Thoracic aorta (tissue), 2 donors: ENCODE measurements around the gene RAB6B. TPM values are rescaled to one million over a fixed set of nuclear protein-coding genes. Genes with fewer than 3 reads are reported as not detected.

ENCODE experiments used
- ATAC-seq: fragments of 150-250 bp; one replicate; pipeline ENCODE4 v1.8.0; 2017; ENCODE audit warnings: low read depth; ENCODE audit not compliant: insufficient number of reproducible peaks, low FRiP score
- DNase-seq: peaks from one replicate; pipeline ENCODE4 v3.0.0-alpha.2; 2020; ENCODE audit warnings: low spot score
- H3K27ac ChIP-seq, 2 donors: fragments of 200-600 bp; sonication (generic); 1 replicate in 1 of 2; 2 replicates in 1 of 2; pipeline ENCODE4 v1.5.1; 2016; ENCODE audit warnings: mild to moderate bottlenecking in 2 of 2, moderate library complexity in 2 of 2
- H3K27me3 ChIP-seq: fragments of 200-600 bp; sonication (generic); replicated peaks from 2 replicates; pipeline ENCODE4 v1.6.0; 2016; ENCODE audit warnings: mild to moderate bottlenecking; ENCODE audit not compliant: insufficient read depth
- H3K36me3 ChIP-seq: fragments of 200-600 bp; sonication (generic); one replicate; pipeline ENCODE4 v1.5.1; 2016
- H3K4me1 ChIP-seq, 2 donors: fragments of 200-600 bp; sonication (generic); 1 replicate in 1 of 2; 2 replicates in 1 of 2; pipeline versions ENCODE4 v1.5.1 to v1.6.0; 2016; ENCODE audit warnings: low read depth in 2 of 2, mild to moderate bottlenecking in 1 of 2; ENCODE audit not compliant: control insufficient read depth in 1 of 2
- H3K4me3 ChIP-seq: fragments of 200-600 bp; sonication (generic); 2 replicates; pipeline ENCODE4 v1.5.1; 2016; ENCODE audit warnings: mild to moderate bottlenecking
- H3K9me3 ChIP-seq: fragments of 200-600 bp; sonication (generic); 2 replicates; pipeline ENCODE4 v1.5.1; 2016
- total RNA-seq, 2 donors: library from RNA; depleted of rRNA; stranded (reverse); fragments of >200 nt; gene quantifications; one replicate each; pipeline versions ENCODE4 v1.1.0 to v1.2.3, GENCODE V29; 2016
- TF ChIP-seq, protein P1 (sequence below): fragments of 200-600 bp; sonication (generic); IDR thresholded peaks from one replicate; pipeline ENCODE4 v1.5.1; 2019; ENCODE audit warnings: antibody characterized with exemption

RAB6B gene
- total RNA-seq, 2 donors from 2014 or later, result 0.27 to 4.0 TPM

DNA sequence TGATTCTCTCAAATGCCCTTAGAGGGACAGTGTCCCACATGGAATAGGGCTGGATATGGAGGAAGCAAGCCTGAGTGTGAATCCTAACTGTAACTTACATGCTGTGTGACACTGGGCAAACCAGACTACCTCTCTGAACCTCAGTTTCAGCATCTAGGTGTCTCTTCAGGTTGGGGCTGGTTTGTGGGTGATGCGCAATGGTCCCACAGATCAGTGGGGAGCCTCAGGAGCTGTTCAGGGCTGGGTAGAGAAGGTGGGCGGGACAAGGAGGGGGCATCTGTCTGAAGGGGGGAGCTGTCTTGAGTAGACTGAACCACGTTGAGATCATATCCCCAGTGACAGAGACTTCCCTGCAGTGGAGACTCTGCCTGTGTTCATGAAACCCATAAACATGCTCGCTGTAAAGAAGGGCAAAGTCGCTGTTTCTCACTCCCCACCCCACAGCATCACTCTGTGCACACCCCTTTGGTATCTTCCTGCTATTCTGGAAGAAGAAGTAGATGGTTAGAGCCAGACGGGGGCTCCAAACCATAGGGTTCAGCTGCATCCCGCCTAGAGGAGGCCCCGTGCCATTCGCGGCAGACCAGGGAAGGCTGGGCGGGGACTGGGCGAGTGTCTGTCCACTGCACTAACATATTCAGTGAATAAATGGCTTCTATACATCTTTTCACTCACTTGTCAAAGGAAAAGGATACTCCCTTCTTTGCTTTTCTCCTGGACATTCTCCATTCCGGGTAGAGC lies 61.6 kb downstream of the RAB6B start:
- Histone ChIP-seq H3K9me3 (no peaks in the 10 kb centered on the region), H3K36me3 (peaks cover 6% of the 10 kb centered on the region), H3K27ac (no peak overlapping the region), H3K4me1 (peaks cover 0 to 3% of the 10 kb centered on the region in 2 donors), H3K4me3 (no peak overlapping the region), H3K27me3 (no peaks in the 10 kb centered on the region)
- TF ChIP-seq, protein P1, sequence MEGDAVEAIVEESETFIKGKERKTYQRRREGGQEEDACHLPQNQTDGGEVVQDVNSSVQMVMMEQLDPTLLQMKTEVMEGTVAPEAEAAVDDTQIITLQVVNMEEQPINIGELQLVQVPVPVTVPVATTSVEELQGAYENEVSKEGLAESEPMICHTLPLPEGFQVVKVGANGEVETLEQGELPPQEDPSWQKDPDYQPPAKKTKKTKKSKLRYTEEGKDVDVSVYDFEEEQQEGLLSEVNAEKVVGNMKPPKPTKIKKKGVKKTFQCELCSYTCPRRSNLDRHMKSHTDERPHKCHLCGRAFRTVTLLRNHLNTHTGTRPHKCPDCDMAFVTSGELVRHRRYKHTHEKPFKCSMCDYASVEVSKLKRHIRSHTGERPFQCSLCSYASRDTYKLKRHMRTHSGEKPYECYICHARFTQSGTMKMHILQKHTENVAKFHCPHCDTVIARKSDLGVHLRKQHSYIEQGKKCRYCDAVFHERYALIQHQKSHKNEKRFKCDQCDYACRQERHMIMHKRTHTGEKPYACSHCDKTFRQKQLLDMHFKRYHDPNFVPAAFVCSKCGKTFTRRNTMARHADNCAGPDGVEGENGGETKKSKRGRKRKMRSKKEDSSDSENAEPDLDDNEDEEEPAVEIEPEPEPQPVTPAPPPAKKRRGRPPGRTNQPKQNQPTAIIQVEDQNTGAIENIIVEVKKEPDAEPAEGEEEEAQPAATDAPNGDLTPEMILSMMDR, result no peak
- DNase-seq (no peak), ATAC-seq (no peak)

DNA sequence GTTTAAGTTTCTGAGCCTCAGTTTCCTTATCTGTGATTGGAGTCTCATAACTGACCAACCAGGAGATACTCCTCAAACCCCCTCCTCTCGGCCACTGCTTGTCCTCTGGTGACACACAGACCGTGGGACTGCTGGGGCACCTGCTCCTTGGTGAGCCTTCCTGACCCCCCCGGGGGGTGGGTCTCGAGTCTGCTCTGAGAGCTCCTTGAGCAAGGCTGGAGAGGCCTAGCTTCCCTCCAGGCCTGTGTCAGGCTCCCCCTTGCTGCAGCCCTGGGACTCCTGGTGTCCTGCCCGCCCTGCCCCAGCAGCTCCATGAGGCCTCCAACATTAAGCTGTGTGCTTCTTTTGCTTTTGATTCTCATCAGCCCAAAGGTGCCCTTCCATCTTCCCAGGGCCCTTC lies 62.4 kb downstream of the RAB6B start:
- H3K9me3 ChIP-seq, result no peaks in the 10 kb centered on the region
- no peak for ATAC-seq

DNA sequence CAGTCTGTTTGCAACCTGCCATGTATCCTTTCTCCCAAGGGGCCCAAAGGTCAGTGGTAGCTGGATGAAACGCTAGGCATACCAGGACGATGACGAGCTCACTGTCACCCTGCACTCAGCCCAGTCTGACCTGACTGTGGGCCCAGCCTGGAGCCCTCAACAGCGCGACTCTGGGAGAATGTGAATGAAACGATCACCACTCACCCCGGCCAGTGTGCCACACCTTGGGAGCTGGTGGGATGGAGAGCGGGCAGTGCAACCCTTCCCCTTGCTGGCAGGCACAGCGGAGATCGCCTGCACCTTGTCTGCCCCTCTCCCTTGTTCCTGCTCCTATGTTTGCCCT lies 62.9 kb downstream of the RAB6B start:
- Histone ChIP-seq H3K9me3 (no peaks in the 10 kb centered on the region), H3K36me3 (peaks cover 6% of the 10 kb centered on the region), H3K27ac (no peak overlapping the region), H3K27me3 (no peaks in the 10 kb centered on the region), H3K4me1 (peaks cover 0 to 3% of the 10 kb centered on the region in 2 donors), H3K4me3 (no peak overlapping the region)
- TF ChIP-seq, protein P1, result no peak
- no peak for DNase-seq
- no peak for ATAC-seq

More for the DNA sequence above, 62.4 kb downstream of the RAB6B start:
- TF ChIP-seq, protein P1, result no peak
- no peak for DNase-seq
- Histone ChIP-seq H3K4me3 (no peak overlapping the region), H3K36me3 (peaks cover 6% of the 10 kb centered on the region), H3K27me3 (no peaks in the 10 kb centered on the region), H3K27ac (no peak overlapping the region), H3K4me1 (peaks cover 0 to 3% of the 10 kb centered on the region in 2 donors)

DNA sequence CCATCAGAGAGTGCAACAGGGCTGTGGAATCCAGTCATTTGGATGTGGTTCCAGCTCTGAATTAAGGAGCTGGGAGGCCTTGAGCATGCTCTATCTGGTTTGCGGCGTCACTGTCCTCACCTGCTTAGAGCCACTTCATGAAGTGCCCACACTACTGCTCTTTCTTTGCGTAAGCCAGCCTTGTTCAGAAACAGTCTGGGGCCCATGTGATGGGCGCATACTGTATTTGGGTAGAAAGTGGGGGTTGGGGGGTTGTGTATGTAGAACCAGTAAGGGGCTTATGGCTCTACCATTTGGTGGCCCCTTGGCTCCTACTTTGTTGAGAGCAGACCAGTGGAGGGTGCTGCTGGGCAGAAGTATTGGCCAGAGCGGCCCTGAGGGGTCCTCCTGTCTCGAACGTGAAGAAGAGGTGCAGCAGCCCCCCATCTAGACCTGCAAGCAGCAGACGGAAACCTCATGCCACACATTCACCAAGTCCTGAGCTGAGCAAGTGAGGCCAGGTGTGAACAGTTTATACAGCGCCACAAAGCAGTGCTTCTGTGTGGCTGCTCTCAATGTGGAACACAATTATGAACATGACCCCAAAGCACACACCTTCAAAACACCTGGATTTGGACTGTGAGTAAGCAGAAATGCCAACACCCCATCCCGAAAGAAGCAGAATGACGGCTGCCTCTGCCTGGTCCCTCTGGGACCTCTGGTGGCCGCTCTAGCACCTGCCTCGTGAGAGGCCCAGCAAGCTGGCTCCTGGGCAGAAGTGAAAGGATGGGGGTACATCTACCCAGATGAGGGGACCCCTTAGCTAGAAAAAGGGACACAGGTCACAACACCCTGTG lies 63.5 kb downstream of the RAB6B start:
- no peak overlapping the region for H3K27ac ChIP-seq
- no peak for ATAC-seq
- H3K9me3 ChIP-seq, result no peaks in the 10 kb centered on the region
- H3K4me1 ChIP-seq, result peaks cover 0 to 3% of the 10 kb centered on the region in 2 donors
- no peak overlapping the region for H3K4me3 ChIP-seq
- DNase-seq, result no peak
- TF ChIP-seq, protein P1, result no peak
- H3K36me3 ChIP-seq, result peaks cover 6% of the 10 kb centered on the region
- no peaks in the 10 kb centered on the region for H3K27me3 ChIP-seq

DNA sequence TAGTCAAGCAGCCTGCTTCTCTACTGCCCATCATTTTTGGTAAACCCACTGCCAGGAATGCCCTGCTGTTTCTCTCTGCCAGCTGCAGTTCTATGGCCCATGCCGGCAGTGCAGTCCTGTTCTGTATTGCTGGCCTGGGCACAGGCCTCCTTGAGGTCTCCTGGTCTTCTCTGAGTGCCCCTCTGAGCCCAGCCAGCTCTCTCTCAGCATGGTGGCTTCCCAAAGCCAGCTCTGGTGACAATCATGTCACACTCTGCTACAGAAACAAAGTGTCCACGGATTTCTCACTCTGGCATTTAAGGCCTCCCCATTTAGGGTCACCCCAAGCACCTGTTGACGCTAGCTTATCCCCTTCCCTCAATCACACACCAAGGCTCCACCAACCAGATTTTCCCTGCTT lies 65.6 kb downstream of the RAB6B start:
- no peak overlapping the region for H3K4me3 ChIP-seq
- no peak for ATAC-seq
- no peaks in the 10 kb centered on the region for H3K27me3 ChIP-seq
- H3K27ac ChIP-seq, result no peak overlapping the region
- H3K4me1 ChIP-seq, result peaks cover 0 to 3% of the 10 kb centered on the region in 2 donors
- peaks cover 6% of the 10 kb centered on the region for H3K36me3 ChIP-seq
- DNase-seq, result no peak
- H3K9me3 ChIP-seq, result no peaks in the 10 kb centered on the region
- TF ChIP-seq, protein P1, result no peak
